CD4-positive, alpha-beta memory T cell (primary cell): ENCODE data around the gene TBX21. TPM values are rescaled to one million over a fixed set of nuclear protein-coding genes. Genes with fewer than 3 reads are reported as not detected.

Source experiments
- CTCF ChIA-PET: fragments of 350-600 bp; sonication (Branson Sonifier 250); formaldehyde crosslinking; loops from one replicate; lab custom pipeline; 2021; ENCODE audit warnings: inconsistent platforms; ENCODE audit not compliant: partially characterized antibody; lab: Charles Lee
- POLR2A ChIA-PET: fragments of 350-600 bp; sonication (Branson Sonifier 250); formaldehyde crosslinking; loops from one replicate; lab custom pipeline; 2021; ENCODE audit not compliant: partially characterized antibody; lab: Charles Lee
- DNase-seq, 5 donors: peaks; one replicate each; pipeline versions ENCODE4 v3.0.0 to v3.0.0-alpha.2; 2020 to 2022; ENCODE audit warnings: mixed read lengths in 1 of 5
- H3K27ac ChIP-seq: one replicate; pipeline ENCODE4 v1.7.0; 2013; ENCODE audit warnings: low read depth, low read length
- H3K27me3 ChIP-seq: 2 replicates; pipeline ENCODE4 v1.7.0; 2013; ENCODE audit warnings: mild to moderate bottlenecking, low read length, moderate library complexity; ENCODE audit not compliant: insufficient read depth
- H3K36me3 ChIP-seq: 2 replicates; pipeline ENCODE4 v1.7.0; 2013; ENCODE audit warnings: mild to moderate bottlenecking, low read length, moderate library complexity; ENCODE audit not compliant: insufficient read depth
- H3K4me1 ChIP-seq: 2 replicates; pipeline ENCODE4 v1.7.0; 2013; ENCODE audit warnings: mild to moderate bottlenecking, low read length, moderate library complexity; ENCODE audit not compliant: insufficient read depth
- H3K4me3 ChIP-seq, 2 donors: one replicate each; pipeline ENCODE4 v1.7.0; 2013; ENCODE audit warnings: low read length in 2 of 2, mild to moderate bottlenecking in 1 of 2
- H3K9me3 ChIP-seq, 2 donors: one replicate each; pipeline ENCODE4 v1.7.0; 2013; ENCODE audit warnings: low read length in 2 of 2, control low read depth in 1 of 2; ENCODE audit not compliant: control insufficient read depth in 1 of 2
- H3K27ac Mint-ChIP-seq, 7 donors: one replicate each; pipeline ENCODE4 v1.8.0; 2020 to 2021; ENCODE audit warnings: mixed read lengths in 7 of 7, mild to moderate bottlenecking in 6 of 7, inconsistent platforms in 3 of 7, moderate library complexity in 3 of 7
- H3K27me3 Mint-ChIP-seq, 2 donors: one replicate each; pipeline ENCODE4 v1.8.0; 2020 to 2021; ENCODE audit warnings: mixed read lengths in 2 of 2
- H3K36me3 Mint-ChIP-seq, 2 donors: one replicate each; pipeline ENCODE4 v1.8.0; 2020 to 2021; ENCODE audit warnings: mixed read lengths in 2 of 2, inconsistent platforms in 1 of 2, mild to moderate bottlenecking in 1 of 2
- H3K4me1 Mint-ChIP-seq, 4 donors: one replicate each; pipeline ENCODE4 v1.8.0; 2020 to 2021; ENCODE audit warnings: mixed read lengths in 4 of 4, mild to moderate bottlenecking in 1 of 4
- H3K4me3 Mint-ChIP-seq, 8 donors: one replicate each; pipeline ENCODE4 v1.8.0; 2020 to 2021; ENCODE audit warnings: mixed read lengths in 8 of 8, mild to moderate bottlenecking in 7 of 8, moderate library complexity in 6 of 8, inconsistent platforms in 3 of 8
- H3K9me3 Mint-ChIP-seq, 8 donors: one replicate each; pipeline ENCODE4 v1.8.0; 2020 to 2021; ENCODE audit warnings: mixed read lengths in 8 of 8, mild to moderate bottlenecking in 5 of 8, inconsistent platforms in 3 of 8, moderate library complexity in 1 of 8
- intact Hi-C: fragments of 100-400 bp; cut with micrococcal nuclease; formaldehyde crosslinking; loops from one replicate; pipeline ENCODE4 v1.15.1; 2023
- polyA plus RNA-seq, 2 donors: library from polyadenylated mRNA; unstranded; fragments of 300-500 nt; fragmentation: Illumina TruSeq; gene quantifications; one replicate each; pipeline ENCODE4 v1.2.3, GENCODE V29; 2021
- total RNA-seq, 2 experiments: library from RNA; stranded (reverse); gene quantifications; one replicate each; pipeline ENCODE4 v1.2.3, GENCODE V29; 2021

The TBX21 gene
- total and polyA plus RNA-seq, 4 experiments from 2014 or later: 6.8 to 17.9 (median 13.6) TPM

GRCh38 chr17:47719411-47720152 is 13.5 kb upstream of the TBX21 start:
- Mint-ChIP-seq H3K4me1 (peaks cover 47 to 79% (median 68%) of the 10 kb centered on the region in 4 donors), H3K9me3 (no peaks in the 10 kb centered on the region), H3K4me3 (peak overlapping the region in 7 of 8 donors; percentile 19 to 75 (median 57)), H3K36me3 (no peaks in the 10 kb centered on the region), H3K27ac (peak overlapping the region in 6 of 7 donors; percentile 37 to 86 (median 74)), H3K27me3 (no peaks in the 10 kb centered on the region)
- Histone ChIP-seq H3K4me3 (no peak overlapping the region), H3K36me3 (no peaks in the 10 kb centered on the region), H3K4me1 (peaks cover 67% of the 10 kb centered on the region), H3K27ac (no peak overlapping the region), H3K27me3 (no peaks in the 10 kb centered on the region), H3K9me3 (no peaks in the 10 kb centered on the region)
- CTCF ChIA-PET: interaction anchor here (0.6 to 8.2 kb wide), 7 partner anchors 11 to 1097 kb away, joined by 3 to 118 read pairs (median 7); partner anchors contain the start of gene TBX21
- peak in 1 of 5 donors; percentile 79 for DNase-seq
- POLR2A ChIA-PET: interaction anchor here (0.9 to 2.8 kb wide), 10 partner anchors 7 to 70 kb away, joined by 3 to 44 read pairs (median 8); partner anchors contain the start of genes KPNB1, TBKBP1 and TBX21
- intact Hi-C loops: loop anchor here (1.0 kb wide), 1 partner anchor 14 kb away; no protein-coding TSS in a partner anchor

GRCh38 chr17:47720196-47720595 is 12.8 kb upstream of the TBX21 start:
- H3K36me3 ChIP-seq: no peaks in the 10 kb centered on the region
- H3K27me3 Mint-ChIP-seq: no peaks in the 10 kb centered on the region
- peak in 1 of 5 donors; percentile 2 for DNase-seq
- intact Hi-C loops: no loop called here
- H3K36me3 Mint-ChIP-seq: no peaks in the 10 kb centered on the region
- peak overlapping the region; percentile 20 to 86 (median 66) for H3K27ac Mint-ChIP-seq
- H3K9me3 ChIP-seq: no peaks in the 10 kb centered on the region
- peak overlapping the region in 6 of 8 donors; percentile 19 to 82 (median 54) for H3K4me3 Mint-ChIP-seq
- H3K27ac ChIP-seq: no peak overlapping the region
- no peaks in the 10 kb centered on the region for H3K27me3 ChIP-seq
- ChIA-PET CTCF (interaction anchor here (0.6 to 8.2 kb wide), 5 partner anchors 10 to 1096 kb away, joined by 3 to 118 read pairs (median 14); partner anchors contain the start of gene TBX21), POLR2A (interaction anchor here (2.5 to 2.8 kb wide), 6 partner anchors 12 to 71 kb away, joined by 7 to 44 read pairs (median 12); partner anchors contain the start of genes KPNB1, TBKBP1 and TBX21)
- H3K4me1 Mint-ChIP-seq: peaks cover 44 to 78% (median 63%) of the 10 kb centered on the region in 4 donors
- no peak overlapping the region for H3K4me3 ChIP-seq
- H3K9me3 Mint-ChIP-seq: no peaks in the 10 kb centered on the region
- peaks cover 61% of the 10 kb centered on the region for H3K4me1 ChIP-seq

DNA sequence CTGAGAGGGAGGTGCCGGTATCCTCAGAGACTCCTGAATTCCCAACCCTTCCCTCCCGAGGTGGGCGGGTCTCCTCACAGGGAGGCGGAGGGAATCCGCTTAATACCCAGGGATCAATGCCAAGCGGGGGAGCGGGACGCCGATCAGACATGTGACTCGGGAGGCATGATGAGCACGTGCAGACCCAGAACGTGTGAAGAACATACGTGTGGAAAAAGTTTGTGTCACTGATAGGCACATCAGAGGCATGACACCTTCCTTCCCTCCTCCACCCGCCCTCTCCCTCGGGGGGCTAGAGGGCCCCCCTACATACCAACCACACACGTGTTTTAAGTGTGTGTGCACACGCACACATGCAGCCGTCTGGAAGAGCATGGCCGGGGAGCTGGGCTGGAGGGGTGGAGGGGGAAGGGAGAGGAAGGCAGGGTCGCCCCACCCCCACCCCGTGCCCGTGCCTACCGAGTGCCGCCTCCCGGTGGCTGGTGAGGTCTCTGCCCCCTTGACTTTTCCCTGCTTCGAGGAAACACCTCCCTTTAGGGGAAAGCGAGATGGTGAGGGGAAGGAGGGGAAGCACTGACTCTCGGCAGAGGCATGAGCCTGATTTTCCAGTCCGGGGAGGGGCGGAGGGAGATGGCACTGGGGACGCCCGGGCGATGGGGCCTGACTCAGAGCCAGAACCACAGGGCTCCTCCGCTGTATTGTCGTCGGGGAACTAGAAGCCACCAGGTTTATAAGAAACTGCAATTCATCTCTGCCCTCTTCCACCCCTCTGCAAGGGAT is 12.1 kb upstream of the TBX21 start:
- CTCF ChIA-PET: interaction anchor here (1.5 to 2.4 kb wide), 2 partner anchors 21 to 23 kb away, joined by 5 to 10 read pairs; no protein-coding TSS in a partner anchor
- H3K9me3 Mint-ChIP-seq: no peaks in the 10 kb centered on the region
- H3K4me3 Mint-ChIP-seq: peak overlapping the region; percentile 35 to 82 (median 65)
- peak; percentile 44 to 94 (median 51) for DNase-seq
- no peaks in the 10 kb centered on the region for H3K27me3 ChIP-seq
- peak overlapping the region in 1 of 2 donors; percentile 15 for H3K4me3 ChIP-seq
- H3K4me1 Mint-ChIP-seq: peaks cover 41 to 74% (median 58%) of the 10 kb centered on the region in 4 donors
- intact Hi-C loops: loop anchor here (1.0 kb wide), 2 partner anchors 12 to 22 kb away; partner anchors contain the start of gene TBX21
- no peak overlapping the region for H3K27ac ChIP-seq
- H3K4me1 ChIP-seq: peaks cover 56% of the 10 kb centered on the region
- H3K27ac Mint-ChIP-seq: peak overlapping the region in 4 of 7 donors; percentile 42 to 86 (median 74)
- H3K36me3 ChIP-seq: no peaks in the 10 kb centered on the region
- POLR2A ChIA-PET: interaction anchor here (0.7 to 3.0 kb wide), 5 partner anchors 11 to 21 kb away, joined by 3 to 22 read pairs (median 4); partner anchors contain the start of gene TBX21
- no peaks in the 10 kb centered on the region for H3K9me3 ChIP-seq
- H3K36me3 Mint-ChIP-seq: no peaks in the 10 kb centered on the region
- H3K27me3 Mint-ChIP-seq: no peaks in the 10 kb centered on the region

DNA sequence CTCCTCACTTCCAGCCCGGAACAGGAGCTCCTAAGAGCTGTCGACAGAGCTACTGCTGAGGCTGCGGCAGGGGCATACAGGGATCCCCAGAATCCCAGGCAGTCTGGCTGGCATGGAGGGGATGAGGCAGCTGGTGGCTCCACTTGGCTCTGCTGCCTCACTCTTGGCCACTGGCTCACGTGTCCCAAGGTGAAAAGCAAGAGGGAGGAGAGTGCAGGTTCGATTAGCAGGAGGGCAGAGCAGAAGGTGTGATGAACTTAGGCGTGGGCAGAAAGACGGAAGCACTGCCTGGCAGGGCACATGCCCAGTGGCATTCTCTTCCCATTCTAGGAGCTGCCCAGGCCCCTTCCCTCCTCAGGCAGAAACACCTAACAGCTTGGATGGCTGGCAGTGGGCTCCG is 11.3 kb upstream of the TBX21 start:
- peaks cover 56% of the 10 kb centered on the region for H3K4me1 ChIP-seq
- ChIA-PET CTCF (interaction anchor here (0.7 to 2.4 kb wide), 4 partner anchors 9 to 24 kb away, joined by 3 to 10 read pairs (median 4); partner anchors contain the start of gene TBX21), POLR2A (interaction anchor here (0.6 to 3.0 kb wide), 9 partner anchors 10 to 72 kb away, joined by 3 to 22 read pairs (median 3); partner anchors contain the start of genes KPNB1 and TBX21)
- Mint-ChIP-seq H3K4me3 (peak overlapping the region in 5 of 8 donors; percentile 58 to 82 (median 73)), H3K9me3 (no peaks in the 10 kb centered on the region), H3K27ac (peak overlapping the region in 5 of 7 donors; percentile 48 to 86 (median 75)), H3K36me3 (no peaks in the 10 kb centered on the region), H3K27me3 (no peaks in the 10 kb centered on the region), H3K4me1 (peaks cover 45 to 75% (median 61%) of the 10 kb centered on the region in 4 donors)
- no peak for DNase-seq
- no peaks in the 10 kb centered on the region for H3K27me3 ChIP-seq
- H3K9me3 ChIP-seq: no peaks in the 10 kb centered on the region
- H3K4me3 ChIP-seq: no peak overlapping the region
- intact Hi-C loops: loop anchor here (1.0 kb wide), 2 partner anchors 12 to 22 kb away; partner anchors contain the start of gene TBX21
- H3K36me3 ChIP-seq: no peaks in the 10 kb centered on the region
- H3K27ac ChIP-seq: no peak overlapping the region

DNA sequence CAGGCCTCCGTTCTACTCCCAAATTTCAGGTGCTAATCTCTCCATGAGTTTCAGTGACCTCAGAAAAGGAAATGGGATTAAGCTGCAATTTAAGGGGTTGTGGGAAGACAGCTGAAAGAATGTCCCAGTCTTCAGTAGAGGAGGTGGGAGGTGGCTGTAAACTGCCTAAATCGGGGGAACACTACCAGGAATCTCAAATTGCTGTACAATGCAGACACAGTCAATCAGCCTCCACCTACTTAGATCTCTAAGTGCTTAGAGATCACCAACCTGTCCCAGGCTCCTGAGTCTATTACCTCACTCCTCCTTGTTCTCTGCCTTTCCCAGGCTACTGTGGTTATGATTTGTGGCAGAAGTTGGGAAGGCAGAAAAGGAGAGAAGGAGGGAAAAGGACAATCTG is 8.3 kb upstream of the TBX21 start:
- H3K4me1 ChIP-seq: peaks cover 28% of the 10 kb centered on the region
- H3K27me3 ChIP-seq: no peaks in the 10 kb centered on the region
- H3K36me3 ChIP-seq: no peaks in the 10 kb centered on the region
- ChIA-PET CTCF (interaction anchor here (1.4 kb wide), 1 partner anchor 25 kb away, joined by 5 read pairs; no protein-coding TSS in a partner anchor), POLR2A (interaction anchor here (0.6 to 0.7 kb wide), 2 partner anchors 10 to 43 kb away, joined by 3 read pairs; no protein-coding TSS in a partner anchor)
- H3K9me3 Mint-ChIP-seq: no peaks in the 10 kb centered on the region
- no peaks in the 10 kb centered on the region for H3K36me3 Mint-ChIP-seq
- H3K27ac Mint-ChIP-seq: peak overlapping the region in 1 of 7 donors; percentile 86
- H3K27ac ChIP-seq: no peak overlapping the region
- no peaks in the 10 kb centered on the region for H3K9me3 ChIP-seq
- no peaks in the 10 kb centered on the region for H3K27me3 Mint-ChIP-seq
- no peak overlapping the region for H3K4me3 Mint-ChIP-seq
- H3K4me1 Mint-ChIP-seq: peaks cover 21 to 71% (median 45%) of the 10 kb centered on the region in 4 donors
- no peak for DNase-seq
- intact Hi-C loops: no loop called here
- H3K4me3 ChIP-seq: no peak overlapping the region

DNA sequence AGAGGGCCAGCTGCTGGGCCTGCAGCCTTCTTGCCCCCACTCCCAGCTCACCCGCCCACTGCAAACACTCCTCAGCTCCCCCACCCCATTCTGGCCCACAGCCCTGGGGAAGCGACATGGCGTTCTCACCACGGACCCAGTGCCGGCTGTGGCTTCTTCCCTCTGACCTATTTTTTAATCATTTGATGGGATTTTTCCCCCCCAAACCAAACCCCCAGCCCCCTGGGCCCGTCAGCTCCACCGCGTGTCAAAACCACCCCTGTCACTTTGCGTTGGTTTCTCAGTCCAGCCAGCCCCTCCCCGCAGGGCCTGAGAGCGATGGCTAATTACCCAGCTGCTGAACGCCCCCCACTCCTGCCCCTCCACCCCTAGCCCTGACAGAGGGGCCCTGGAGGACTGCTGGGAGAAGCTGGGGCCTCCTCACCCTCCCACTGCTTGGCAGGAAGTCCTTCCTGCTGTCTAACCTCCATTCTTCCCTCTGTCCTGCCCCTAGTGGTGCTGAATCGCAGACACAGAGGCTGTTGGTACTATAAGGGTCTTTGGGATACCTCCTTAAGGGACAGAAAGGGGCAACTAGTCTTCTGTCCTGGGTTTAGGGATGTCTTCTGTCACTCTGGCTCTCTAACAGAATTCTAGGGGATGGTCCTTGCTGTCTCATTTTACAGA is 7.5 kb upstream of the TBX21 start:
- DNase-seq: no peak
- H3K27me3 Mint-ChIP-seq: peaks cover 0 to 1% of the 10 kb centered on the region in 2 donors
- ChIA-PET CTCF (no interaction called here), POLR2A (interaction anchor here (0.6 to 1.6 kb wide), 2 partner anchors 21 to 44 kb away, joined by 3 to 5 read pairs; no protein-coding TSS in a partner anchor)
- H3K9me3 Mint-ChIP-seq: no peaks in the 10 kb centered on the region
- no peak overlapping the region for H3K27ac ChIP-seq
- no peaks in the 10 kb centered on the region for H3K36me3 ChIP-seq
- H3K27me3 ChIP-seq: no peaks in the 10 kb centered on the region
- H3K36me3 Mint-ChIP-seq: no peaks in the 10 kb centered on the region
- H3K27ac Mint-ChIP-seq: no peak overlapping the region
- H3K9me3 ChIP-seq: no peaks in the 10 kb centered on the region
- peaks cover 16 to 70% (median 39%) of the 10 kb centered on the region in 4 donors for H3K4me1 Mint-ChIP-seq
- H3K4me3 ChIP-seq: no peak overlapping the region
- intact Hi-C loops: no loop called here
- H3K4me1 ChIP-seq: peaks cover 23% of the 10 kb centered on the region
- H3K4me3 Mint-ChIP-seq: no peak overlapping the region
